ENCODE measurements around the gene IFITM2. TPM values are rescaled to one million over a fixed set of nuclear protein-coding genes. Genes with fewer than 3 reads are reported as not detected.
A peak's percentile ranks its signal among the peaks of the same experiment; 100 is the strongest.

IFITM2 gene
- total RNA-seq, 2 donors from 2014 or later = 96.6 to 149 TPM

GRCh38 chr11:351411-351810 is 43.8 kb downstream of the IFITM2 start:
- H3K4me3 ChIP-seq = no peak overlapping the region
- peak overlapping the region; percentile 54 to 65 for H3K27ac ChIP-seq
- H3K9me3 ChIP-seq = no peaks in the 10 kb centered on the region
- WGBS = 93% methylated on average over 14 of the region's 14 CpGs
- no peaks in the 10 kb centered on the region for H3K4me1 ChIP-seq (replicated peaks)
- no peak for DNase-seq (ENCODE audit: low spot score)
- H3K36me3 ChIP-seq = no peaks in the 10 kb centered on the region
- intact Hi-C loops (cut with DNase I) = no loop called here
- H3K27me3 ChIP-seq (replicated peaks; ENCODE audit: insufficient read depth) = no peaks in the 10 kb centered on the region
- TF ChIP-seq CTCF (IDR thresholded peaks at IDR 0.05) (no peak), POLR2A (IDR thresholded peaks at IDR 0.05) (no peak), POLR2AphosphoS5 (IDR thresholded peaks at IDR 0.05) (no peak)

DNA sequence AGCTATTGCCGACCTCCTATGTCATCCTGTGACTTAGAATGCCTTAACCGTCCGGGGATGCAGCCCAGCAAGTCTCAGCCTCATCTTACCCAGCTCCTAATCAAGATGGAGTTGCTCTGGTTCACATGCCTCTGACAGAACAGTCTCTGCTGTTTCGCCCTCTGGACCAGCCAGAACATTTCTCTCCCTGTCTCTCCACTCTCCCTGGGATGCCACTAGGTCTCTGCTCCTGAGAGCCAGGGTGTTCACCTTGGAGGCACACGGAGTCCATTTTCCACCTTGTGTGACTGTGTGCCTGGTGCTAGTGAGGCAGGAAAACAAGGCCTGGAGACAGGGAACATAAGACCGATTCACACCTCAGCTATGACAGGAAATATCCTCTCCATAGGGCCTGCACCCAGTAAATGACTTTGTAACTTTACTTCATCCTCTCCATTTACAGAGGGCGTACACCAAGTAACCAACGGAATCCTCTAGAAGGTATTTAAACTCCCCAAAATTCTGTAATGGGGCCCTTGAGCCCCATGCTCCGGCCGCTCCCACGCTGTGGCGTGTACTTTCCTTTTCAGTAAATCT is 44.9 kb downstream of the IFITM2 start:
- Histone ChIP-seq H3K4me1 (replicated peaks) (no peaks in the 10 kb centered on the region), H3K36me3 (no peaks in the 10 kb centered on the region), H3K27ac (peak overlapping the region; percentile 88 to 94), H3K4me3 (no peak overlapping the region), H3K9me3 (no peaks in the 10 kb centered on the region), H3K27me3 (replicated peaks; ENCODE audit: insufficient read depth) (no peaks in the 10 kb centered on the region)
- intact Hi-C loops (cut with DNase I) = no loop called here
- WGBS = 91% methylated on average over 12 of the region's 12 CpGs
- DNase-seq (ENCODE audit: low spot score) = no peak
- TF ChIP-seq CTCF (IDR thresholded peaks at IDR 0.05) = no peak
- TF ChIP-seq POLR2A (IDR thresholded peaks at IDR 0.05) = no peak
- no peak for TF ChIP-seq POLR2AphosphoS5 (IDR thresholded peaks at IDR 0.05)

- Histone ChIP-seq H3K9me3 (no peaks in the 10 kb centered on the region), H3K27ac (peak overlapping the region; percentile 88 to 94), H3K4me3 (no peak overlapping the region), H3K4me1 (replicated peaks) (no peaks in the 10 kb centered on the region), H3K36me3 (no peaks in the 10 kb centered on the region), H3K27me3 (replicated peaks; ENCODE audit: insufficient read depth) (no peaks in the 10 kb centered on the region)
- intact Hi-C loops (cut with DNase I) = no loop called here
- DNase-seq (ENCODE audit: low spot score) = peak; percentile 88
- WGBS = 15% methylated on average over 16 of the region's 16 CpGs
- TF ChIP-seq POLR2A (IDR thresholded peaks at IDR 0.05) = peak; percentile 67
- no peak for TF ChIP-seq CTCF (IDR thresholded peaks at IDR 0.05)
- TF ChIP-seq POLR2AphosphoS5 (IDR thresholded peaks at IDR 0.05) = peak; percentile 91
Measured at GRCh38 chr11:353179-353873, 45.7 kb downstream of the IFITM2 start.

DNA sequence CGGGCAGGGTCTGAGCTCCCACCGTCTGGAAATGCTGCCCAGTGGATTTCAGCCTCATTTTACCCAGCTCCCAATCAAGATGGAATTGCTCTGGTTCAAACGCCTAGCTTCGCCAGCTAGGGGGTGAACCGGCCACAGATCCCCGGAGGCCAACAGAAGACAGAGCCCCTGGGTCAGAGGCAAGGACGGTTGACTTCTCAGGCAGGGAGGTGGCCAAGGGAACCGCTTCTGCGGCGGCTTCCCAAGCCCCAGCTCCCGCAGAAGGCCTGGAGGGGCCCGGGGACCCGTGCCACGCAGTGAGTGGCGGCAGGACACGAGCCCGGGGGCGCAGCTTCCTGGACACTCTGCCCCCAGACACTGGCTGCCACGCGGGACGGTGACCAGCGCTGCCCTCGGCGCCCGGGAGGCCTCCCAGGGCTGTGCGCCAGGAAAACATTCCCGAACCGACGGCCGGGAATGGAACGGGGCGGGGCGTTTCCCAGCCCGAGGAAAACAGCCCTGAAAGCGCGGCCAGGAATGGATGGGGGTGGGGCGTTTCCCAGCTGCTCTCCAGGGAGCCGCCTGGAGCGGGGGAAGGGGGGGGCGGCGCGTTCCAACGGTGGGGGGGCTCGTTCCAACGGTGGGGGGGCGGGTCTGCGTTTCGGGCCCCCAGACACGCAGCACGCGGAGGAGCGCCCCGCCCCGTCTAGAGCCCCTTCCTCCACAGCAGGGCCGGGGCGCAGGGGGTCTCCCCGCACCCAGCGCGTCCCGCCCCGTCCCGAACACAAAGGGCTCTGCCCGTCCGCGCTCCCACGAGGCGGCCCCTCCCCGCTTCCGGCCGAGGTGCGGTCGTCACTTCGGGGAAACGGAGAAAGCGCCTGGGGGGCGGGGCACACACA is 48.2 kb downstream of the IFITM2 start:
- WGBS = 7% methylated on average over 43 of the region's 76 CpGs
- Histone ChIP-seq H3K4me1 (replicated peaks) (no peaks in the 10 kb centered on the region), H3K27ac (peak overlapping the region; percentile 94 to 97), H3K9me3 (no peaks in the 10 kb centered on the region), H3K27me3 (replicated peaks; ENCODE audit: insufficient read depth) (no peaks in the 10 kb centered on the region), H3K4me3 (peak overlapping the region; percentile 36 to 43), H3K36me3 (no peaks in the 10 kb centered on the region)
- TF ChIP-seq CTCF (IDR thresholded peaks at IDR 0.05) (peak in 1 of 4 experiments; percentile 15), POLR2AphosphoS5 (IDR thresholded peaks at IDR 0.05) (peak; percentile 79), POLR2A (IDR thresholded peaks at IDR 0.05) (peak; percentile 36)
- peak; percentile 88 for DNase-seq (ENCODE audit: low spot score)
- intact Hi-C loops (cut with DNase I) = loop anchor here (5.0 kb wide), 3 partner anchors 49 to 154 kb away; partner anchors contain the start of genes IFITM2, PSMD13 and SIRT3
